Measurements from ENCODE around the gene GPR89B.
"Not testable (repeated sequence)": the region's sequence is repeated elsewhere in the genome, so short reads cannot be mapped to it uniquely, and the experiment has no call there.

DNA sequence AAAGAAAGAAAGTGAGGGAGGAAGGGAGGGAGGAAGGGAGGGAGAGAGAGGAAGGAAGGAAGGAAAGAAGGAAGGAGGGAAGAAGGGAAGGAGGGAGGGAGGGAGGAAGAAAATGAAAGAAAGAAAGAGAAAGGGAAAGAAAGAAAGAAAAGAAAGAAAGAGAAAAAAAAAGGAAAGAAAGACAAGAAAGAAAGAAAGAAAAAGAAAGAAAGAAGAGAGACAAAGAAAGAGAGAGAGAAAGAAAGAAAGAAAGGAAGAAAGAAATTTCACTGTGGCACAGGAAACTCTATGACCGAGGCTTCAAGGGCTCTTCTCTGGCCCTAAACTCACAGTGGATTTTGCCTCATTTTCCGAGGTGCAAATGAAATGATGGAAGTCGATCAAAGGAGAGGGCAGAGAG lies 104.0 kb downstream of the GPR89B start:
- not testable (repeated sequence) for TF ChIP-seq FOS (IDR thresholded peaks at IDR 0.05; ENCODE audit: borderline replicate concordance, insufficient read depth, low read length); GATA2 (IDR thresholded peaks at IDR 0.05; ENCODE audit: insufficient read depth, insufficient read length, low read depth, low read length)
- TF ChIP-seq, protein P1, sequence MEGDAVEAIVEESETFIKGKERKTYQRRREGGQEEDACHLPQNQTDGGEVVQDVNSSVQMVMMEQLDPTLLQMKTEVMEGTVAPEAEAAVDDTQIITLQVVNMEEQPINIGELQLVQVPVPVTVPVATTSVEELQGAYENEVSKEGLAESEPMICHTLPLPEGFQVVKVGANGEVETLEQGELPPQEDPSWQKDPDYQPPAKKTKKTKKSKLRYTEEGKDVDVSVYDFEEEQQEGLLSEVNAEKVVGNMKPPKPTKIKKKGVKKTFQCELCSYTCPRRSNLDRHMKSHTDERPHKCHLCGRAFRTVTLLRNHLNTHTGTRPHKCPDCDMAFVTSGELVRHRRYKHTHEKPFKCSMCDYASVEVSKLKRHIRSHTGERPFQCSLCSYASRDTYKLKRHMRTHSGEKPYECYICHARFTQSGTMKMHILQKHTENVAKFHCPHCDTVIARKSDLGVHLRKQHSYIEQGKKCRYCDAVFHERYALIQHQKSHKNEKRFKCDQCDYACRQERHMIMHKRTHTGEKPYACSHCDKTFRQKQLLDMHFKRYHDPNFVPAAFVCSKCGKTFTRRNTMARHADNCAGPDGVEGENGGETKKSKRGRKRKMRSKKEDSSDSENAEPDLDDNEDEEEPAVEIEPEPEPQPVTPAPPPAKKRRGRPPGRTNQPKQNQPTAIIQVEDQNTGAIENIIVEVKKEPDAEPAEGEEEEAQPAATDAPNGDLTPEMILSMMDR (IDR thresholded peaks at IDR 0.05; ENCODE audit: extremely low read depth in 1 of 2, insufficient read depth in 1 of 2, low read depth in 1 of 2, low read length in 2 of 2) = not testable (repeated sequence)

Data from endothelial cell of umbilical vein (primary cell).